A673 (cell line): ENCODE measurements around the gene MTAP. TPM values are rescaled to one million over a fixed set of nuclear protein-coding genes. Genes with fewer than 3 reads are reported as not detected.

Experiments used
- BruUV-seq: library from RNA; stranded (reverse); fragments of 400-500 nt; replicated peaks from 2 replicates; lab custom pipeline; 2021; lab: Mats Ljungman, UMichigan
- CTCF ChIA-PET: fragments of 300-600 bp; sonication (Branson Sonifier 250); formaldehyde crosslinking; loops from one replicate; lab custom pipeline; 2022; ENCODE audit warnings: antibody characterized with exemption; lab: Charles Lee
- POLR2A ChIA-PET: fragments of 300-600 bp; sonication (Branson Sonifier 250); formaldehyde crosslinking; loops from one replicate; lab custom pipeline; 2022; ENCODE audit warnings: antibody characterized with exemption; ENCODE audit not compliant: low non-redundant PET; lab: Charles Lee
- DNase-seq: peaks from one replicate; pipeline ENCODE4 v3.0.0-alpha.2; 2015; ENCODE audit warnings: low spot score
- H3K27ac ChIP-seq: fragments of 200-600 bp; sonication (generic); 2 replicates; pipeline ENCODE4 v1.5.1; 2016; ENCODE audit warnings: mixed run types, low read depth, mild to moderate bottlenecking, mixed read lengths, antibody characterized with exemption, low read length; ENCODE audit not compliant: poor library complexity, severe bottlenecking
- H3K27me3 ChIP-seq: fragments of 200-600 bp; sonication (generic); replicated peaks from 2 replicates; pipeline ENCODE4 v1.6.1; 2017; ENCODE audit warnings: mixed run types, low read depth, mild to moderate bottlenecking, mixed read lengths, antibody characterized with exemption, low read length; ENCODE audit not compliant: insufficient read depth, poor library complexity
- H3K36me3 ChIP-seq: fragments of 200-600 bp; sonication (generic); 2 replicates; pipeline ENCODE4 v1.6.1; 2016; ENCODE audit warnings: mixed run types, mild to moderate bottlenecking, mixed read lengths, antibody characterized with exemption, low read length; ENCODE audit not compliant: insufficient read depth, poor library complexity, severe bottlenecking
- H3K4me1 ChIP-seq: fragments of 200-600 bp; sonication (generic); 2 replicates; pipeline ENCODE4 v1.6.1; 2017; ENCODE audit warnings: mixed run types, mild to moderate bottlenecking, mixed read lengths, antibody characterized with exemption, low read length; ENCODE audit not compliant: insufficient read depth, poor library complexity, severe bottlenecking
- H3K4me3 ChIP-seq: fragments of 200-600 bp; sonication (generic); 2 replicates; pipeline ENCODE4 v1.5.1; 2016; ENCODE audit warnings: low read depth, mixed run types, mild to moderate bottlenecking, mixed read lengths, low read length; ENCODE audit not compliant: poor library complexity, severe bottlenecking
- H3K9me3 ChIP-seq: fragments of 200-600 bp; sonication (generic); 2 replicates; pipeline ENCODE4 v1.6.1; 2016; ENCODE audit warnings: mixed run types, low read depth, mild to moderate bottlenecking, mixed read lengths, antibody characterized with exemption, low read length; ENCODE audit not compliant: poor library complexity, severe bottlenecking
- EZH2 ChIP-seq: fragments of 200-600 bp; sonication (generic); IDR thresholded peaks from 2 replicates; pipeline ENCODE4 v1.6.1; 2017; ENCODE audit warnings: borderline replicate concordance, low read depth, mild to moderate bottlenecking, mixed read lengths, antibody characterized with exemption, low read length; ENCODE audit not compliant: poor library complexity, severe bottlenecking
- intact Hi-C: fragments of 100-400 bp; cut with micrococcal nuclease; formaldehyde crosslinking; loops from one replicate; pipeline ENCODE4 v1.10.0; 2022; ENCODE audit not compliant: unreplicated experiment
- total RNA-seq: library from RNA; stranded (reverse); gene quantifications from 2 replicates; pipeline ENCODE4 v1.2.3, GENCODE V29; 2021
- TF ChIP-seq, protein P1 (sequence below): fragments of 300-800, 200-600 bp; sonication (generic); conservative IDR thresholded peaks from 2 replicates; pipeline ENCODE4 v1.5.1; 2017; ENCODE audit warnings: low read depth, mild to moderate bottlenecking, antibody characterized with exemption, low read length, moderate library complexity, mixed read lengths

The MTAP gene
- total RNA-seq, 1 experiment from 2014 or later, result 39.2 TPM

DNA sequence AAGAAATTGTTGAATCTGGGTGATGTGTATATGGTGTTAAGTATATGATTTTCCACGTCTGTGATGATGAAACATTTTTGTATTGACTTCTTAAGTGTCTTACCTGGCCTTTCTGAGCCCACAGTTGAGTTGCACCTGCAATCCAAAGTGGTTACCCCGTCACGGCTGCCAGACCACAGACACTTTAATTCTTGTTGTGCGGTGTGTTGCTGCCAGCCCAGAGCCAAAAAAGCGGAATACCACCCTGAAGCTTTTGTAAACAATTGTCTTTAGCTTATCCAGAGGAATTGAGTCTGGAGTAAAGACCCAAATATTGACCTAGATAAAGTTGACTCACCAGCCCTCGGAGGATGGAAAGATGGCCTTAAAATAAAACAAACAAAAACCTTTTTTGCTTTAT, 35.1 kb downstream of the MTAP start:
- no peak overlapping the region for H3K4me3 ChIP-seq
- no peaks in the 10 kb centered on the region for H3K9me3 ChIP-seq
- ChIA-PET CTCF (no interaction called here), POLR2A (no interaction called here)
- no peak overlapping the region for H3K27ac ChIP-seq
- peaks cover 49% of the 10 kb centered on the region for H3K36me3 ChIP-seq
- no peak for DNase-seq
- no peak for TF ChIP-seq EZH2
- TF ChIP-seq, protein P1, sequence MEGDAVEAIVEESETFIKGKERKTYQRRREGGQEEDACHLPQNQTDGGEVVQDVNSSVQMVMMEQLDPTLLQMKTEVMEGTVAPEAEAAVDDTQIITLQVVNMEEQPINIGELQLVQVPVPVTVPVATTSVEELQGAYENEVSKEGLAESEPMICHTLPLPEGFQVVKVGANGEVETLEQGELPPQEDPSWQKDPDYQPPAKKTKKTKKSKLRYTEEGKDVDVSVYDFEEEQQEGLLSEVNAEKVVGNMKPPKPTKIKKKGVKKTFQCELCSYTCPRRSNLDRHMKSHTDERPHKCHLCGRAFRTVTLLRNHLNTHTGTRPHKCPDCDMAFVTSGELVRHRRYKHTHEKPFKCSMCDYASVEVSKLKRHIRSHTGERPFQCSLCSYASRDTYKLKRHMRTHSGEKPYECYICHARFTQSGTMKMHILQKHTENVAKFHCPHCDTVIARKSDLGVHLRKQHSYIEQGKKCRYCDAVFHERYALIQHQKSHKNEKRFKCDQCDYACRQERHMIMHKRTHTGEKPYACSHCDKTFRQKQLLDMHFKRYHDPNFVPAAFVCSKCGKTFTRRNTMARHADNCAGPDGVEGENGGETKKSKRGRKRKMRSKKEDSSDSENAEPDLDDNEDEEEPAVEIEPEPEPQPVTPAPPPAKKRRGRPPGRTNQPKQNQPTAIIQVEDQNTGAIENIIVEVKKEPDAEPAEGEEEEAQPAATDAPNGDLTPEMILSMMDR, result no peak
- H3K27me3 ChIP-seq, result no peaks in the 10 kb centered on the region
- intact Hi-C loops, result no loop called here
- no TSS peak for BruUV-seq
- peaks cover 2% of the 10 kb centered on the region for H3K4me1 ChIP-seq

DNA sequence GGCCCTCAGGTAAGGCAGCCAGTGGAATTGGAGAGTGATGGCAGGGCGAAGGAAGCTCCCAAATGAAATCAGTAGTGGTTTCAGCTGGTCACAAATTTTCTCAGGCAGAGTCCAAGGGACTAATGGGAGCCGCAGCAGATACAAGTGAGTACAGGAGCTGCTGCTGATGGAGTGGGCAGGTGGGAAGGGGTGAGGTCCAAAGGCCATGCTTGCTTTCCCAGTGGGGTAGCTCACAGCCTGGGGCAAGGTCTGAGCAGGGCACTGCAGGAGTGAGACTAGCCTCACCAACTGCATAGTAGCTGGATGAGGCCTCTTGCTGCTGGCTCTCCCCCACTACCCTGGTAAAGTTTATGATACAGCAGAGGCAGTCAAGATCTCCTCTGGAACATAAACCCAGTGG, 38.2 kb downstream of the MTAP start:
- no peak overlapping the region for H3K4me3 ChIP-seq
- DNase-seq, result no peak
- peaks cover 11% of the 10 kb centered on the region for H3K9me3 ChIP-seq
- intact Hi-C loops, result no loop called here
- no peaks in the 10 kb centered on the region for H3K4me1 ChIP-seq
- ChIA-PET POLR2A (no interaction called here), CTCF (no interaction called here)
- no TSS peak for BruUV-seq
- peaks cover 31% of the 10 kb centered on the region for H3K36me3 ChIP-seq
- TF ChIP-seq, protein P1, result no peak
- no peak for TF ChIP-seq EZH2
- no peak overlapping the region for H3K27ac ChIP-seq
- H3K27me3 ChIP-seq, result no peaks in the 10 kb centered on the region

DNA sequence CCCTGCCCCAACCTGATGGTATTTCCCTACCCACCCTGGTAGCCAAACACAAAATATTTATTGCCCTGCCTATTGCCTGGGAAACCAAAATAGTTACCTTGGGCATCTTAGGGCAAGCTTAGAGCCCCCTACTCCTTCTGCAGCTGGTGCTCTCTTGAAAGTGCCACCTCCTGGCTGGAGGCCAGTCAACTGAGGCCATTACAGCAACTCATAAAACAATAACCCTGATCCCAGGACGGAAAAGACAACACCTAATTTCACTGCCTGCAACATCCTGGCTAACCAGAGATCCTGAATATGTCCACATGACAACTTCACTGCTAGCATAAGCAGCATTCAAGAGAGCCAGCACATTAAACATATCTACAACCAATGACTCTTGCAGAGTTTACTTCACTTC, 38.7 kb downstream of the MTAP start:
- CTCF ChIA-PET, result no interaction called here
- TF ChIP-seq EZH2, result no peak
- Histone ChIP-seq H3K27me3 (no peaks in the 10 kb centered on the region), H3K9me3 (peaks cover 16% of the 10 kb centered on the region), H3K4me3 (no peak overlapping the region), H3K4me1 (no peaks in the 10 kb centered on the region), H3K36me3 (peaks cover 31% of the 10 kb centered on the region), H3K27ac (no peak overlapping the region)
- POLR2A ChIA-PET, result no interaction called here
- intact Hi-C loops, result no loop called here
- no TSS peak for BruUV-seq
- DNase-seq, result no peak

DNA sequence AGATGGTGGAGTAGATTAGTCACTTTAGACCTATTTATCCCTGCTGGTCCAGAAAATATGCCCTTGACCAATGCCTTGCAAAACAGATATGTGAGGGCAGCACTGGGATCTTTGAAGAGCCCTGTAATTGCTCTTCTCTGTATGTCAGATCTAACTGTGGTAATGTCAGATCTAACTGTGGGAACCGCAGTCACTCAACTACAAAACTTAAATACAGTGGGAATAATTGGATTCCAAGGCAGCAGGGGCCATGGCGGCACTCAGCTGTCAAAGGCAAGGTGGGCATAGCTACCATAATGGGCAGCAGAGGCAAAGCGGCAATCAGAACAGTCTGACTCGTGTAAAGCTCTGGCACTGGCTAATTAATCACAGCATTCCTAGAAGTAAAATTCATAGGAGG, 46.2 kb downstream of the MTAP start:
- H3K27me3 ChIP-seq, result no peaks in the 10 kb centered on the region
- H3K9me3 ChIP-seq, result peaks cover 11% of the 10 kb centered on the region
- H3K27ac ChIP-seq, result no peak overlapping the region
- H3K4me1 ChIP-seq, result no peaks in the 10 kb centered on the region
- TF ChIP-seq, protein P1, result no peak
- no peak for TF ChIP-seq EZH2
- intact Hi-C loops, result no loop called here
- H3K36me3 ChIP-seq, result no peaks in the 10 kb centered on the region
- no TSS peak for BruUV-seq
- no peak for DNase-seq
- POLR2A ChIA-PET, result no interaction called here
- H3K4me3 ChIP-seq, result no peak overlapping the region
- CTCF ChIA-PET, result no interaction called here
